Vagina (tissue), 2 donors: Measurements from ENCODE around the gene GLI3. TPM values are rescaled to one million over a fixed set of nuclear protein-coding genes. Genes with fewer than 3 reads are reported as not detected.
A peak's percentile ranks its signal among the peaks of the same experiment; 100 is the strongest.

Source experiments
- DNase-seq, 2 donors: peaks; one replicate each; pipeline ENCODE4 v3.0.0-alpha.2; 2017; ENCODE audit errors: extremely low spot score in 2 of 2
- H3K27ac ChIP-seq: fragments of 200-600 bp; sonication (generic); one replicate; pipeline ENCODE4 v1.5.1; 2019
- H3K27me3 ChIP-seq: fragments of 200-600 bp; sonication (generic); one replicate; pipeline ENCODE4 v1.5.1; 2019
- H3K36me3 ChIP-seq, 2 donors: fragments of 200-600 bp; sonication (generic); one replicate each; pipeline ENCODE4 v1.5.1; 2017 to 2019
- H3K4me1 ChIP-seq: fragments of 200-600 bp; sonication (generic); one replicate; pipeline ENCODE4 v1.5.1; 2019
- H3K4me3 ChIP-seq, 2 donors: fragments of 200-600 bp; sonication (generic); 1 replicate in 1 of 2; 2 replicates in 1 of 2; pipeline ENCODE4 v1.5.1; 2016 to 2019
- H3K9me3 ChIP-seq: fragments of 200-600 bp; sonication (generic); one replicate; pipeline ENCODE4 v1.5.1; 2019
- POLR2A ChIP-seq, 2 donors: fragments of 450-650 bp; IDR thresholded peaks; one replicate each; pipeline ENCODE4 v1.6.1; 2017; ENCODE audit warnings: antibody characterized with exemption in 2 of 2, mild to moderate bottlenecking in 2 of 2, moderate library complexity in 2 of 2
- POLR2AphosphoS5 ChIP-seq, 2 donors: sonication (generic); formaldehyde crosslinking; IDR thresholded peaks; one replicate each; pipeline ENCODE4 v1.9.0; 2017; ENCODE audit warnings: antibody characterized with exemption in 2 of 2, mild to moderate bottlenecking in 2 of 2, low read depth in 1 of 2; ENCODE audit not compliant: insufficient read depth in 1 of 2
- intact Hi-C: fragments of 100-400 bp; cut with DNase I; formaldehyde crosslinking; loops from one replicate; pipeline ENCODE4 v1.15.1; 2023
- total RNA-seq: library from RNA; depleted of rRNA; stranded (reverse); fragments of >200 nt; gene quantifications from one replicate; pipeline ENCODE4 v1.2.3, GENCODE V29; 2016
- TF ChIP-seq, protein P1 (sequence below), 3 experiments: fragments of 450-650 bp in 2 of 3; fragments of 200-600 bp in 1 of 3; sonication (generic) in 1 of 3; IDR thresholded peaks; one replicate each; pipeline ENCODE4 v1.5.1; 2017 to 2019; ENCODE audit warnings: antibody characterized with exemption in 3 of 3, mild to moderate bottlenecking in 2 of 3, moderate library complexity in 2 of 3

Gene GLI3
- total RNA-seq, 1 donor from 2014 or later = 24.6 TPM

DNA sequence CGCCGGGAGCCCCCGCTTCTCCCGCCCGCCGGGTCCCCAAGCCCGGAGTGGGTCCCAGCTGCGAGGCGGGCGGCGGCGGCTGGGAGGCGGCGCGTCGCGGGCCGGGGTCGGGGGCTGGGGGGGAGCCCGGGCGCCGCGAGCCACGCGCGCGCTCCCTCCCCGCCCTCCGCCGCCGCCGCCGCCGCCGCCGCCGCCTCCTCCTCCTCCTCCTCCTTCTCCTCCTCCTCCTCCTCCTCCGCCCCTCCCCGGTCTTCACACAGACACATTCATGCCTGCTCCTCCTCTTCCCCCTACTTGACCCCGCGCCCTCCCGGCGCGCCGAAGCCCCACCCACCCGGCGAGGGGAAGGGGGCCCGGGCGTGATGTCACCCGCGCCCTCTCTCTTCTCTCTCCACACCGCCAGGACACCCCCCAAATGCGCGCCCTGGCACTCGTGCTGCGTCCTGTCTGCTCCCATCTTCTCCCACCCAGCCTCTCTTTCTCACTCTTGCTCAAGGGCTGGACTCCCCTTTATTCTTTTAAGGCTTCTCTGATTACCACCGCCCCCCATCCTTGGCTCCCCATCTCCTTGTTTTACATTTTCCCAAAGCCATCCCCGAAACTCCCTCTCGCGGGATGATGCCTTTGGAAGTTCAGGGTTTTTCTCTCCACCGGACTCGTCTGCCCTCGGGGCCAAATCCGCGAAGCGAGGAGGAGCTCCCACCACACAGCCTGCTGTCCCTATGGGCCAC, 967 bp upstream of the GLI3 start:
- no peak for DNase-seq
- no peaks in the 10 kb centered on the region for H3K9me3 ChIP-seq
- peaks cover 55% of the 10 kb centered on the region for H3K4me1 ChIP-seq
- peak overlapping the region; percentile 88 to 93 for H3K4me3 ChIP-seq
- no peaks in the 10 kb centered on the region for H3K36me3 ChIP-seq
- H3K27ac ChIP-seq = peak overlapping the region; percentile 96
- H3K27me3 ChIP-seq = no peaks in the 10 kb centered on the region
- TF ChIP-seq, protein P1, sequence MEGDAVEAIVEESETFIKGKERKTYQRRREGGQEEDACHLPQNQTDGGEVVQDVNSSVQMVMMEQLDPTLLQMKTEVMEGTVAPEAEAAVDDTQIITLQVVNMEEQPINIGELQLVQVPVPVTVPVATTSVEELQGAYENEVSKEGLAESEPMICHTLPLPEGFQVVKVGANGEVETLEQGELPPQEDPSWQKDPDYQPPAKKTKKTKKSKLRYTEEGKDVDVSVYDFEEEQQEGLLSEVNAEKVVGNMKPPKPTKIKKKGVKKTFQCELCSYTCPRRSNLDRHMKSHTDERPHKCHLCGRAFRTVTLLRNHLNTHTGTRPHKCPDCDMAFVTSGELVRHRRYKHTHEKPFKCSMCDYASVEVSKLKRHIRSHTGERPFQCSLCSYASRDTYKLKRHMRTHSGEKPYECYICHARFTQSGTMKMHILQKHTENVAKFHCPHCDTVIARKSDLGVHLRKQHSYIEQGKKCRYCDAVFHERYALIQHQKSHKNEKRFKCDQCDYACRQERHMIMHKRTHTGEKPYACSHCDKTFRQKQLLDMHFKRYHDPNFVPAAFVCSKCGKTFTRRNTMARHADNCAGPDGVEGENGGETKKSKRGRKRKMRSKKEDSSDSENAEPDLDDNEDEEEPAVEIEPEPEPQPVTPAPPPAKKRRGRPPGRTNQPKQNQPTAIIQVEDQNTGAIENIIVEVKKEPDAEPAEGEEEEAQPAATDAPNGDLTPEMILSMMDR (IDR thresholded peaks at IDR 0.05) = no peak
- TF ChIP-seq POLR2AphosphoS5 (IDR thresholded peaks at IDR 0.05; ENCODE audit: insufficient read depth in 1 of 2, low read depth in 1 of 2) = no peak
- TF ChIP-seq POLR2A (IDR thresholded peaks at IDR 0.05) = no peak
- intact Hi-C loops = loop anchor here (10.0 kb wide), 1 partner anchor 263 kb away; no protein-coding TSS in a partner anchor

DNA sequence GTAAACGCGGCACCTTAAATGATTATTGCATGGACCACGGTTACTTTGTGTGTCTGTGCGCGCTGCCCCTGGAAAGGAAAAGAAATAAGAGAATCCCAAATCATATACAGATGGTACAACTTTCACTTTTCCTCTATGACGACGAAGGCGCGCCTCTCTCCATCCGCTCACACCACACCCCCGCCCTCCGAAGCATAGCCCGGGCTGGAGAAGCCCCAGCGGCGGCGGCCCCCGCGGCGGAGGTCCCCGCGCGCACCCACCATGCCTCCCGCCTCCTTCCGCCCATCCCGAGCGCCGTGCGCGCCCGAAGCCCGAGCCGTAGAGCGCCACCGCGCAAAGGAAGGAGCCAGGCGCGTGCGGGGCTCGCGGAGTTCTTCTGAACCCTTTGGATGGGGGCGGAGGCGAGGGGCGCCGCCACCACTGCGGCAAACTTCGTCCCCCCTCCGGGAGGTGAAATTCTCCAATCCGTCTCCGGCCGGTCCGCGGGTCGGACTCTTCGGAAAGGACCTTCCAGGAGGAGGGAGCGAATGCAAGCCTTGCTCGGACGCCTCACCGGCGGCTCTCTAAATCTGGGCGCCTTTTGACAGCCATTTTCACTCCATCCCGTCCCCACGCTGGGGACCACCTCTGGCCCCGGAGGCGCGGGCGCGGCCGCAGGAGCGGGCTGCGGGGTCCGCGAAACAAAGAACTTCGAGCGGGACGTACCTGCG, 588 bp downstream of the GLI3 start:
- no peak for TF ChIP-seq POLR2AphosphoS5 (IDR thresholded peaks at IDR 0.05; ENCODE audit: insufficient read depth in 1 of 2, low read depth in 1 of 2)
- TF ChIP-seq, protein P1 (IDR thresholded peaks at IDR 0.05) = no peak
- TF ChIP-seq POLR2A (IDR thresholded peaks at IDR 0.05) = peak in 1 of 2 donors; percentile 24
- peaks cover 70% of the 10 kb centered on the region for H3K4me1 ChIP-seq
- H3K27ac ChIP-seq = peak overlapping the region; percentile 96
- H3K36me3 ChIP-seq = no peaks in the 10 kb centered on the region
- intact Hi-C loops = loop anchor here (10.0 kb wide), 1 partner anchor 262 kb away; no protein-coding TSS in a partner anchor
- no peak for DNase-seq
- H3K27me3 ChIP-seq = no peaks in the 10 kb centered on the region
- peak overlapping the region; percentile 88 to 93 for H3K4me3 ChIP-seq
- H3K9me3 ChIP-seq = no peaks in the 10 kb centered on the region

DNA sequence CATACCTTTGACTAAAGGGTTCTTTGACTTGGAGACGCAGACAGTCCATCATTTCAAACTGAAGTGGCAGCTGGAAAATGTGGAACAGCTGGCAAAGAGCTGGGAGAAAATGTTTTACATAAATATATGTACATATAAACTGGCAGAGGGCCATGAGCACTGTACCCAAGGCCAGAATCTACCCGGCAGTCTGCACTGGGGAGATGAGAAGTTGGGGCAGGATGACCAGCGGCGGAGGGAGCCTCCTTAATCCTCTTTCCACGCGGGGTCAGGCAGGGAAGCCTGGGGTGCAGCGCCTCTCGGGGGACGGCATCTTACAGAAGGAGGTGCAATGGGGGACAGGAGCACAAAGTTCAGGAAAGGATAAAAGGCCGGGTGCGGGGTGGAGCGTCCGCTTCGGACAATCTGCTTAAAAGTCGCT, 1.3 kb downstream of the GLI3 start:
- intact Hi-C loops = loop anchor here (10.0 kb wide), 1 partner anchor 261 kb away; no protein-coding TSS in a partner anchor
- Histone ChIP-seq H3K27me3 (no peaks in the 10 kb centered on the region), H3K27ac (peak overlapping the region; percentile 96), H3K9me3 (no peaks in the 10 kb centered on the region), H3K4me3 (peak overlapping the region; percentile 88 to 93), H3K36me3 (no peaks in the 10 kb centered on the region), H3K4me1 (peaks cover 74% of the 10 kb centered on the region)
- TF ChIP-seq POLR2A (IDR thresholded peaks at IDR 0.05) = no peak
- TF ChIP-seq, protein P1 (IDR thresholded peaks at IDR 0.05) = no peak
- TF ChIP-seq POLR2AphosphoS5 (IDR thresholded peaks at IDR 0.05; ENCODE audit: insufficient read depth in 1 of 2, low read depth in 1 of 2) = no peak
- DNase-seq = no peak

DNA sequence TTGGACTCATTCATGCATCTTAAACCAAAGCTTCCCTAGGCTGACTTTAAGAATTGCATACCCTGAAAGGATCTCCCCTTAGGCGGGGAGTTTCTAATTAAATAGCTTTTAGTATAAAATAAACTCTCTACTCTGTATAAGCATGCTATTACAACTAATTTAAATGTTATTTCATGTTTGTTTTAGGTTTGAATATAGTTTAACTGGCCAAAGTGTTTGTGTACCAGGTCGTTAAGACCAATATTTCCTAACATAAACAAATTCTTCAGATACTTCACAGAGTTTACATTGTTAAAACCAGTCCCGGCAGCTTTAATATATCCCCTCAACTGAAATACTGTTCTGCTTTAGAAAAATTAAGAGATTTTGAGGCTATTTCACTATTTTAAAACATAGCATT, 2.3 kb downstream of the GLI3 start:
- TF ChIP-seq POLR2A (IDR thresholded peaks at IDR 0.05) = no peak
- TF ChIP-seq, protein P1 (IDR thresholded peaks at IDR 0.05) = no peak
- peak overlapping the region in 1 of 2 donors; percentile 88 for H3K4me3 ChIP-seq
- no peak overlapping the region for H3K27ac ChIP-seq
- intact Hi-C loops = loop anchor here (10.0 kb wide), 1 partner anchor 260 kb away; no protein-coding TSS in a partner anchor
- no peak for DNase-seq
- H3K27me3 ChIP-seq = no peaks in the 10 kb centered on the region
- H3K9me3 ChIP-seq = no peaks in the 10 kb centered on the region
- H3K4me1 ChIP-seq = peaks cover 65% of the 10 kb centered on the region
- no peaks in the 10 kb centered on the region for H3K36me3 ChIP-seq
